GM23338 (cell line): ENCODE results near the gene SLC4A3. TPM values are rescaled to one million over a fixed set of nuclear protein-coding genes. Genes with fewer than 3 reads are reported as not detected.

Experiments used
- ATAC-seq: fragments of 200-7000 bp; cut with Tn5 transposase; 3 replicates; pipeline ENCODE4 v1.9.1; 2020
- DNase-seq: peaks from one replicate; pipeline ENCODE4 v3.0.0-alpha.2; 2015; ENCODE audit warnings: low spot score
- H2AFZ ChIP-seq: fragments of 200-600 bp; sonication (generic); 2 replicates; pipeline ENCODE4 v1.8.0; 2016; ENCODE audit warnings: antibody characterized with exemption, mild to moderate bottlenecking, moderate library complexity
- H3F3A ChIP-seq: fragments of 200-600 bp; sonication (generic); replicated peaks from 2 replicates; pipeline ENCODE4 v1.8.0; 2017; ENCODE audit warnings: antibody characterized with exemption, mixed run types, low read depth
- H3K27ac ChIP-seq: fragments of 200-600 bp; sonication (generic); 2 replicates; pipeline ENCODE4 v1.6.1; 2016; ENCODE audit warnings: low read depth
- H3K27me3 ChIP-seq: fragments of 200-600 bp; sonication (generic); 2 replicates; pipeline ENCODE4 v1.8.0; 2016; ENCODE audit warnings: mild to moderate bottlenecking, mixed run types, moderate library complexity; ENCODE audit not compliant: insufficient read depth
- H3K36me3 ChIP-seq: fragments of 200-600 bp; sonication (generic); 2 replicates; pipeline ENCODE4 v1.8.0; 2016; ENCODE audit warnings: mild to moderate bottlenecking; ENCODE audit not compliant: insufficient read depth
- H3K4me1 ChIP-seq: fragments of 200-600 bp; sonication (generic); 2 replicates; pipeline ENCODE4 v1.8.0; 2016; ENCODE audit warnings: mild to moderate bottlenecking, moderate library complexity; ENCODE audit not compliant: insufficient read depth
- H3K4me2 ChIP-seq: fragments of 200-600 bp; sonication (generic); 2 replicates; pipeline ENCODE4 v1.7.1; 2017; ENCODE audit warnings: mixed run types
- H3K4me3 ChIP-seq: fragments of 200-600 bp; sonication (generic); 2 replicates; pipeline ENCODE4 v1.6.1; 2016; ENCODE audit warnings: mixed run types
- H3K79me2 ChIP-seq: fragments of 200-600 bp; sonication (generic); replicated peaks from 2 replicates; pipeline ENCODE4 v1.8.0; 2017; ENCODE audit warnings: mild to moderate bottlenecking; ENCODE audit not compliant: insufficient read depth
- H3K9me2 ChIP-seq: fragments of 200-600 bp; sonication (generic); 2 replicates; pipeline ENCODE4 v1.8.0; 2017; ENCODE audit not compliant: insufficient read depth
- H4K20me1 ChIP-seq: fragments of 200-600 bp; sonication (generic); replicated peaks from 2 replicates; pipeline ENCODE4 v1.8.0; 2017; ENCODE audit warnings: mild to moderate bottlenecking; ENCODE audit not compliant: insufficient read depth
- H3K27ac Mint-ChIP-seq: 2 replicates; pipeline ENCODE4 v1.8.0; 2020; ENCODE audit warnings: inconsistent platforms, mild to moderate bottlenecking, moderate library complexity, mixed read lengths
- H3K27me3 Mint-ChIP-seq: 3 replicates; pipeline ENCODE4 v1.8.0; 2022; ENCODE audit warnings: low read depth, mild to moderate bottlenecking, moderate library complexity, mixed read lengths, inconsistent platforms; ENCODE audit not compliant: insufficient read depth, poor library complexity
- H3K36me3 Mint-ChIP-seq: 3 replicates; pipeline ENCODE4 v1.8.0; 2021; ENCODE audit warnings: low read depth, mild to moderate bottlenecking, inconsistent platforms, moderate library complexity, mixed read lengths
- H3K4me1 Mint-ChIP-seq: 3 replicates; pipeline ENCODE4 v1.8.0; 2020; ENCODE audit warnings: mild to moderate bottlenecking, inconsistent platforms, mixed read lengths
- H3K4me3 Mint-ChIP-seq: 3 replicates; pipeline ENCODE4 v1.8.0; 2021; ENCODE audit warnings: moderate library complexity, mild to moderate bottlenecking, inconsistent platforms, mixed read lengths
- H3K9me3 Mint-ChIP-seq: 3 replicates; pipeline ENCODE4 v1.8.0; 2020; ENCODE audit warnings: moderate library complexity, mild to moderate bottlenecking, inconsistent platforms, mixed read lengths
- CREB1 ChIP-seq: fragments of 250-450 bp; sonication (Bioruptor Pico); IDR thresholded peaks from 2 replicates; pipeline ENCODE4 v1.5.0; 2020; ENCODE audit warnings: low read depth, mild to moderate bottlenecking, moderate library complexity
- EZH2 ChIP-seq: fragments of 200-600 bp; sonication (generic); IDR thresholded peaks from one replicate; pipeline ENCODE4 v1.8.0; 2017; ENCODE audit warnings: antibody characterized with exemption, mild to moderate bottlenecking, low read depth; ENCODE audit not compliant: unreplicated experiment
- EZH2phosphoT487 ChIP-seq: fragments of 200-600 bp; sonication (generic); IDR thresholded peaks from one replicate; pipeline ENCODE4 v1.8.1; 2018; ENCODE audit warnings: antibody characterized with exemption; ENCODE audit not compliant: unreplicated experiment
- JUNB ChIP-seq: IDR thresholded peaks from one replicate; pipeline ENCODE4 v1.6.1; 2016; ENCODE audit warnings: antibody characterized with exemption; ENCODE audit not compliant: unreplicated experiment
- NANOG ChIP-seq: IDR thresholded peaks from 2 replicates; pipeline ENCODE4 v1.6.1; 2016; ENCODE audit warnings: antibody characterized with exemption, borderline replicate concordance
- POLR2AphosphoS5 ChIP-seq: IDR thresholded peaks from 2 replicates; pipeline ENCODE4 v1.6.1; 2016; ENCODE audit warnings: antibody characterized with exemption, low read depth
- STAT1 ChIP-seq: IDR thresholded peaks from one replicate; pipeline ENCODE4 v1.6.1; 2016; ENCODE audit warnings: antibody characterized with exemption; ENCODE audit not compliant: unreplicated experiment
- ZNF114 ChIP-seq: fragments of 250-450 bp; sonication (Bioruptor Pico); IDR thresholded peaks from 2 replicates; pipeline ENCODE4 v1.5.0; 2020; ENCODE audit warnings: mild to moderate bottlenecking, moderate library complexity
- ZNF331 ChIP-seq: fragments of 250-450 bp; sonication (Bioruptor Pico); IDR thresholded peaks from 2 replicates; pipeline ENCODE4 v1.5.0; 2020; ENCODE audit warnings: low read depth, mild to moderate bottlenecking, moderate library complexity
- polyA plus RNA-seq: library from polyadenylated mRNA; unstranded; fragments of >200 nt; fragmentation: Nextera tagmentation; extraction: Ambion mirVana; gene quantifications from 2 replicates; pipeline ENCODE4 v1.2.1, GENCODE V29; 2016
- total RNA-seq: library from RNA; depleted of rRNA; stranded (reverse); fragments of >200 nt; shearing (Covaris generic); gene quantifications from 2 replicates; pipeline ENCODE4 v1.2.3, GENCODE V29; 2014
- TF ChIP-seq, protein P1 (sequence below): IDR thresholded peaks from 2 replicates; pipeline ENCODE4 v1.6.1; 2016; ENCODE audit warnings: antibody characterized with exemption
- TF ChIP-seq, protein P2 (sequence below): fragments of 250-450 bp; sonication (Bioruptor Pico); IDR thresholded peaks from 2 replicates; pipeline ENCODE4 v1.5.0; 2020; ENCODE audit warnings: mild to moderate bottlenecking, moderate library complexity
- TF ChIP-seq, protein P3 (sequence below), 2 experiments: fragments of 200-600 bp in 1 of 2; sonication (generic) in 1 of 2; conservative IDR thresholded peaks; 2 replicates each; pipeline versions ENCODE4 v1.5.1 to v1.6.1; 2016 to 2017; ENCODE audit warnings: antibody characterized with exemption in 2 of 2, low read depth in 2 of 2, mild to moderate bottlenecking in 2 of 2, moderate library complexity in 1 of 2
- TF ChIP-seq, protein P4 (sequence below): IDR thresholded peaks from one replicate; pipeline ENCODE4 v1.6.1; 2018; ENCODE audit warnings: antibody characterized with exemption; ENCODE audit not compliant: unreplicated experiment

SLC4A3 gene
- total and polyA plus RNA-seq, 2 experiments from 2014 or later = 3.6 to 6.8 TPM

DNA sequence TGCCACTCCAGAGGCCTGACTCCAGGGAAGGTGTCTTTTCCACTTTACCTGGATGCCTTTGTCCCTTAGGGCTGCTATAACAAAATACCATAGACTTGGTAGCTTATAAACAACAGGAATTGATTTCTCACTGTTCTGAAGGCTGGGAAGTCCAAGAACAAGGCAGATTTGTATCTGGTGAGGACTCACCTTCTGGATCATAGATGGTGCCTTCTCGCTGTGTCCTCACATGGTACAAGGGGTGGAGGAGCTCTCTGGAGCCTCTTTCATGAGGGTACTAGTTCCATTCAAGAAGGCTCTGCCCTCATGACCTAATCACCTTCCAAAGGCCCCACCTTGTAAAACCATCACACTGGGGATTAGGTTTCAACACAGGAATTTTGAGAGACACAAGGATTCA, 52.1 kb downstream of the SLC4A3 start:
- Histone ChIP-seq H3K27ac (no peak overlapping the region), H3K4me3 (no peak overlapping the region), H3F3A (no peaks in the 10 kb centered on the region), H3K4me1 (no peaks in the 10 kb centered on the region; the same call in 1 of the 2 replicates), H3K36me3 (no peaks in the 10 kb centered on the region; the same call in 1 of the 2 replicates), H3K9me2 (0 out of 2 replicates have a peak, but pooled peaks cover 4% of the 10 kb centered on the region), H2AFZ (no peak overlapping the region), H3K79me2 (no peaks in the 10 kb centered on the region), H3K4me2 (no peak overlapping the region), H4K20me1 (no peaks in the 10 kb centered on the region), H3K27me3 (no peaks in the 10 kb centered on the region)
- ATAC-seq (no peak), DNase-seq (no peak)
- Mint-ChIP-seq H3K27ac (no peak overlapping the region), H3K9me3 (peaks cover 22% of the 10 kb centered on the region), H3K36me3 (peaks cover 19% of the 10 kb centered on the region), H3K4me3 (no peak overlapping the region), H3K4me1 (peaks cover 5% of the 10 kb centered on the region), H3K27me3 (peaks cover 4% of the 10 kb centered on the region)
- TF ChIP-seq CREB1 = no peak
- TF ChIP-seq, protein P1, sequence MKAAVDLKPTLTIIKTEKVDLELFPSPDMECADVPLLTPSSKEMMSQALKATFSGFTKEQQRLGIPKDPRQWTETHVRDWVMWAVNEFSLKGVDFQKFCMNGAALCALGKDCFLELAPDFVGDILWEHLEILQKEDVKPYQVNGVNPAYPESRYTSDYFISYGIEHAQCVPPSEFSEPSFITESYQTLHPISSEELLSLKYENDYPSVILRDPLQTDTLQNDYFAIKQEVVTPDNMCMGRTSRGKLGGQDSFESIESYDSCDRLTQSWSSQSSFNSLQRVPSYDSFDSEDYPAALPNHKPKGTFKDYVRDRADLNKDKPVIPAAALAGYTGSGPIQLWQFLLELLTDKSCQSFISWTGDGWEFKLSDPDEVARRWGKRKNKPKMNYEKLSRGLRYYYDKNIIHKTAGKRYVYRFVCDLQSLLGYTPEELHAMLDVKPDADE = no peak
- no peak for TF ChIP-seq EZH2phosphoT487
- no peak for TF ChIP-seq NANOG
- no peak for TF ChIP-seq POLR2AphosphoS5
- no peak for TF ChIP-seq JUNB
- TF ChIP-seq ZNF114 = no peak
- TF ChIP-seq, protein P2, sequence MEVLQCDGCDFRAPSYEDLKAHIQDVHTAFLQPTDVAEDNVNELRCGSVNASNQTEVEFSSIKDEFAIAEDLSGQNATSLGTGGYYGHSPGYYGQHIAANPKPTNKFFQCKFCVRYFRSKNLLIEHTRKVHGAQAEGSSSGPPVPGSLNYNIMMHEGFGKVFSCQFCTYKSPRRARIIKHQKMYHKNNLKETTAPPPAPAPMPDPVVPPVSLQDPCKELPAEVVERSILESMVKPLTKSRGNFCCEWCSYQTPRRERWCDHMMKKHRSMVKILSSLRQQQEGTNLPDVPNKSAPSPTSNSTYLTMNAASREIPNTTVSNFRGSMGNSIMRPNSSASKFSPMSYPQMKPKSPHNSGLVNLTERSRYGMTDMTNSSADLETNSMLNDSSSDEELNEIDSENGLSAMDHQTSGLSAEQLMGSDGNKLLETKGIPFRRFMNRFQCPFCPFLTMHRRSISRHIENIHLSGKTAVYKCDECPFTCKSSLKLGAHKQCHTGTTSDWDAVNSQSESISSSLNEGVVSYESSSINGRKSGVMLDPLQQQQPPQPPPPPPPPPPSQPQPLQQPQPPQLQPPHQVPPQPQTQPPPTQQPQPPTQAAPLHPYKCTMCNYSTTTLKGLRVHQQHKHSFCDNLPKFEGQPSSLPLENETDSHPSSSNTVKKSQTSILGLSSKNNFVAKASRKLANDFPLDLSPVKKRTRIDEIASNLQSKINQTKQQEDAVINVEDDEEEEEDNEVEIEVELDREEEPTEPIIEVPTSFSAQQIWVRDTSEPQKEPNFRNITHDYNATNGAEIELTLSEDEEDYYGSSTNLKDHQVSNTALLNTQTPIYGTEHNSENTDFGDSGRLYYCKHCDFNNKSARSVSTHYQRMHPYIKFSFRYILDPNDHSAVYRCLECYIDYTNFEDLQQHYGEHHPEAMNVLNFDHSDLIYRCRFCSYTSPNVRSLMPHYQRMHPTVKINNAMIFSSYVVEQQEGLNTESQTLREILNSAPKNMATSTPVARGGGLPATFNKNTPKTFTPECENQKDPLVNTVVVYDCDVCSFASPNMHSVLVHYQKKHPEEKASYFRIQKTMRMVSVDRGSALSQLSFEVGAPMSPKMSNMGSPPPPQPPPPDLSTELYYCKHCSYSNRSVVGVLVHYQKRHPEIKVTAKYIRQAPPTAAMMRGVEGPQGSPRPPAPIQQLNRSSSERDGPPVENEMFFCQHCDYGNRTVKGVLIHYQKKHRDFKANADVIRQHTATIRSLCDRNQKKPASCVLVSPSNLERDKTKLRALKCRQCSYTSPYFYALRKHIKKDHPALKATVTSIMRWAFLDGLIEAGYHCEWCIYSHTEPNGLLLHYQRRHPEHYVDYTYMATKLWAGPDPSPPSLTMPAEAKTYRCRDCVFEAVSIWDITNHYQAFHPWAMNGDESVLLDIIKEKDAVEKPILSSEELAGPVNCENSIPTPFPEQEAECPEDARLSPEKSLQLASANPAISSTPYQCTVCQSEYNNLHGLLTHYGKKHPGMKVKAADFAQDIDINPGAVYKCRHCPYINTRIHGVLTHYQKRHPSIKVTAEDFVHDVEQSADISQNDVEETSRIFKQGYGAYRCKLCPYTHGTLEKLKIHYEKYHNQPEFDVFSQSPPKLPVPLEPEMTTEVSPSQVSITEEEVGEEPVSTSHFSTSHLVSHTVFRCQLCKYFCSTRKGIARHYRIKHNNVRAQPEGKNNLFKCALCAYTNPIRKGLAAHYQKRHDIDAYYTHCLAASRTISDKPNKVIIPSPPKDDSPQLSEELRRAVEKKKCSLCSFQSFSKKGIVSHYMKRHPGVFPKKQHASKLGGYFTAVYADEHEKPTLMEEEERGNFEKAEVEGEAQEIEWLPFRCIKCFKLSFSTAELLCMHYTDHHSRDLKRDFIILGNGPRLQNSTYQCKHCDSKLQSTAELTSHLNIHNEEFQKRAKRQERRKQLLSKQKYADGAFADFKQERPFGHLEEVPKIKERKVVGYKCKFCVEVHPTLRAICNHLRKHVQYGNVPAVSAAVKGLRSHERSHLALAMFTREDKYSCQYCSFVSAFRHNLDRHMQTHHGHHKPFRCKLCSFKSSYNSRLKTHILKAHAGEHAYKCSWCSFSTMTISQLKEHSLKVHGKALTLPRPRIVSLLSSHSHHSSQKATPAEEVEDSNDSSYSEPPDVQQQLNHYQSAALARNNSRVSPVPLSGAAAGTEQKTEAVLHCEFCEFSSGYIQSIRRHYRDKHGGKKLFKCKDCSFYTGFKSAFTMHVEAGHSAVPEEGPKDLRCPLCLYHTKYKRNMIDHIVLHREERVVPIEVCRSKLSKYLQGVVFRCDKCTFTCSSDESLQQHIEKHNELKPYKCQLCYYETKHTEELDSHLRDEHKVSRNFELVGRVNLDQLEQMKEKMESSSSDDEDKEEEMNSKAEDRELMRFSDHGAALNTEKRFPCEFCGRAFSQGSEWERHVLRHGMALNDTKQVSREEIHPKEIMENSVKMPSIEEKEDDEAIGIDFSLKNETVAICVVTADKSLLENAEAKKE = no peak
- TF ChIP-seq ZNF331 (CRISPR knock-in tag) = no peak
- TF ChIP-seq, protein P3, sequence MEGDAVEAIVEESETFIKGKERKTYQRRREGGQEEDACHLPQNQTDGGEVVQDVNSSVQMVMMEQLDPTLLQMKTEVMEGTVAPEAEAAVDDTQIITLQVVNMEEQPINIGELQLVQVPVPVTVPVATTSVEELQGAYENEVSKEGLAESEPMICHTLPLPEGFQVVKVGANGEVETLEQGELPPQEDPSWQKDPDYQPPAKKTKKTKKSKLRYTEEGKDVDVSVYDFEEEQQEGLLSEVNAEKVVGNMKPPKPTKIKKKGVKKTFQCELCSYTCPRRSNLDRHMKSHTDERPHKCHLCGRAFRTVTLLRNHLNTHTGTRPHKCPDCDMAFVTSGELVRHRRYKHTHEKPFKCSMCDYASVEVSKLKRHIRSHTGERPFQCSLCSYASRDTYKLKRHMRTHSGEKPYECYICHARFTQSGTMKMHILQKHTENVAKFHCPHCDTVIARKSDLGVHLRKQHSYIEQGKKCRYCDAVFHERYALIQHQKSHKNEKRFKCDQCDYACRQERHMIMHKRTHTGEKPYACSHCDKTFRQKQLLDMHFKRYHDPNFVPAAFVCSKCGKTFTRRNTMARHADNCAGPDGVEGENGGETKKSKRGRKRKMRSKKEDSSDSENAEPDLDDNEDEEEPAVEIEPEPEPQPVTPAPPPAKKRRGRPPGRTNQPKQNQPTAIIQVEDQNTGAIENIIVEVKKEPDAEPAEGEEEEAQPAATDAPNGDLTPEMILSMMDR (conservative IDR thresholded peaks at IDR 0.05; ENCODE audit: low read depth in 2 of 2) = no peak
- TF ChIP-seq, protein P4, sequence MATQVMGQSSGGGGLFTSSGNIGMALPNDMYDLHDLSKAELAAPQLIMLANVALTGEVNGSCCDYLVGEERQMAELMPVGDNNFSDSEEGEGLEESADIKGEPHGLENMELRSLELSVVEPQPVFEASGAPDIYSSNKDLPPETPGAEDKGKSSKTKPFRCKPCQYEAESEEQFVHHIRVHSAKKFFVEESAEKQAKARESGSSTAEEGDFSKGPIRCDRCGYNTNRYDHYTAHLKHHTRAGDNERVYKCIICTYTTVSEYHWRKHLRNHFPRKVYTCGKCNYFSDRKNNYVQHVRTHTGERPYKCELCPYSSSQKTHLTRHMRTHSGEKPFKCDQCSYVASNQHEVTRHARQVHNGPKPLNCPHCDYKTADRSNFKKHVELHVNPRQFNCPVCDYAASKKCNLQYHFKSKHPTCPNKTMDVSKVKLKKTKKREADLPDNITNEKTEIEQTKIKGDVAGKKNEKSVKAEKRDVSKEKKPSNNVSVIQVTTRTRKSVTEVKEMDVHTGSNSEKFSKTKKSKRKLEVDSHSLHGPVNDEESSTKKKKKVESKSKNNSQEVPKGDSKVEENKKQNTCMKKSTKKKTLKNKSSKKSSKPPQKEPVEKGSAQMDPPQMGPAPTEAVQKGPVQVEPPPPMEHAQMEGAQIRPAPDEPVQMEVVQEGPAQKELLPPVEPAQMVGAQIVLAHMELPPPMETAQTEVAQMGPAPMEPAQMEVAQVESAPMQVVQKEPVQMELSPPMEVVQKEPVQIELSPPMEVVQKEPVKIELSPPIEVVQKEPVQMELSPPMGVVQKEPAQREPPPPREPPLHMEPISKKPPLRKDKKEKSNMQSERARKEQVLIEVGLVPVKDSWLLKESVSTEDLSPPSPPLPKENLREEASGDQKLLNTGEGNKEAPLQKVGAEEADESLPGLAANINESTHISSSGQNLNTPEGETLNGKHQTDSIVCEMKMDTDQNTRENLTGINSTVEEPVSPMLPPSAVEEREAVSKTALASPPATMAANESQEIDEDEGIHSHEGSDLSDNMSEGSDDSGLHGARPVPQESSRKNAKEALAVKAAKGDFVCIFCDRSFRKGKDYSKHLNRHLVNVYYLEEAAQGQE = no peak
- TF ChIP-seq EZH2 = no peak
- TF ChIP-seq STAT1 = no peak
